Suprapubic skin (tissue), 3 donors: ENCODE data around the gene CUL5.

Experiments used
- EP300 ChIP-seq: sonication (generic); formaldehyde crosslinking; IDR thresholded peaks from one replicate; pipeline ENCODE4 v1.6.1; 2017; ENCODE audit warnings: antibody characterized with exemption
- POLR2A ChIP-seq, 2 donors: fragments of 450-650 bp; IDR thresholded peaks; one replicate each; pipeline ENCODE4 v1.6.1; 2017; ENCODE audit warnings: antibody characterized with exemption in 2 of 2, mild to moderate bottlenecking in 2 of 2, moderate library complexity in 2 of 2
- TF ChIP-seq, protein P1 (sequence below), 2 donors: fragments of 200-600 bp in 1 of 2; fragments of 450-650 bp in 1 of 2; sonication (generic) in 1 of 2; IDR thresholded peaks; one replicate each; pipeline ENCODE4 v1.5.1; 2016 to 2019; ENCODE audit warnings: antibody characterized with exemption in 2 of 2, mild to moderate bottlenecking in 1 of 2, moderate library complexity in 1 of 2

- no peak for TF ChIP-seq POLR2A (IDR thresholded peaks at IDR 0.05)
- TF ChIP-seq, protein P1, sequence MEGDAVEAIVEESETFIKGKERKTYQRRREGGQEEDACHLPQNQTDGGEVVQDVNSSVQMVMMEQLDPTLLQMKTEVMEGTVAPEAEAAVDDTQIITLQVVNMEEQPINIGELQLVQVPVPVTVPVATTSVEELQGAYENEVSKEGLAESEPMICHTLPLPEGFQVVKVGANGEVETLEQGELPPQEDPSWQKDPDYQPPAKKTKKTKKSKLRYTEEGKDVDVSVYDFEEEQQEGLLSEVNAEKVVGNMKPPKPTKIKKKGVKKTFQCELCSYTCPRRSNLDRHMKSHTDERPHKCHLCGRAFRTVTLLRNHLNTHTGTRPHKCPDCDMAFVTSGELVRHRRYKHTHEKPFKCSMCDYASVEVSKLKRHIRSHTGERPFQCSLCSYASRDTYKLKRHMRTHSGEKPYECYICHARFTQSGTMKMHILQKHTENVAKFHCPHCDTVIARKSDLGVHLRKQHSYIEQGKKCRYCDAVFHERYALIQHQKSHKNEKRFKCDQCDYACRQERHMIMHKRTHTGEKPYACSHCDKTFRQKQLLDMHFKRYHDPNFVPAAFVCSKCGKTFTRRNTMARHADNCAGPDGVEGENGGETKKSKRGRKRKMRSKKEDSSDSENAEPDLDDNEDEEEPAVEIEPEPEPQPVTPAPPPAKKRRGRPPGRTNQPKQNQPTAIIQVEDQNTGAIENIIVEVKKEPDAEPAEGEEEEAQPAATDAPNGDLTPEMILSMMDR (IDR thresholded peaks at IDR 0.05): no peak
- TF ChIP-seq EP300: no peak
Measured at GRCh38 chr11:108012139-108012725, 3.5 kb downstream of the CUL5 start.
